K562 (cell line): Measurements from ENCODE around the gene RESF1. TPM values are rescaled to one million over a fixed set of nuclear protein-coding genes. Genes with fewer than 3 reads are reported as not detected.

Experiments
- ATAC-seq: fragments of 200-7000 bp; cut with Tn5 transposase; 3 replicates; pipeline ENCODE4 v1.9.1; 2020; ENCODE audit warnings: moderate library complexity
- BruUV-seq: library from RNA; stranded (reverse); fragments of 400-500 nt; replicated peaks from 2 replicates; lab custom pipeline; 2021; lab: Mats Ljungman, UMichigan
- CTCF ChIA-PET: fragments of 300-600 bp; formaldehyde crosslinking; extraction: SDS; loops from one replicate; lab custom pipeline; 2021; ENCODE audit warnings: low intra/inter-chr PET ratio; lab: Yijun Ruan, JAX
- POLR2A ChIA-PET: fragments of 300-600, 350-650 bp; sonication (Branson Sonifier 250); formaldehyde crosslinking; extraction: SDS; loops from one replicate; lab custom pipeline; 2021; ENCODE audit warnings: antibody characterized with exemption, inconsistent platforms; lab: Yijun Ruan, JAX
- DNase-seq, 4 experiments: peaks; one replicate each; pipeline versions ENCODE4 v3.0.0 to v3.0.0-alpha.2; 2011 to 2018; ENCODE audit warnings: low spot score in 3 of 4, mixed read lengths in 3 of 4; ENCODE audit errors: extremely low read depth in 1 of 4
- FAIRE-seq: peaks from 2 replicates; lab custom pipeline; 2011; peaks lifted over from hg19 to GRCh38; lab: Jason Lieb, UNC
- H2AFZ ChIP-seq: 2 replicates; pipeline ENCODE4 v1.6.0; 2011; ENCODE audit warnings: low read depth, low read length, control low read depth, inconsistent platforms
- H3K27ac ChIP-seq: fragments of 200-600 bp; 3 replicates; pipeline ENCODE4 v1.8.0; 2011; ENCODE audit warnings: low read depth, mild to moderate bottlenecking, control low read depth, inconsistent platforms, low read length, moderate library complexity, mixed read lengths; ENCODE audit errors: extremely low read depth
- H3K27me3 ChIP-seq, 2 experiments: fragments of 300-600 bp in 1 of 2; 2 replicates in 1 of 2; 3 replicates in 1 of 2; pipeline versions ENCODE4 v1.6.0 to v1.8.0; 2011; ENCODE audit warnings: inconsistent platforms in 2 of 2, low read length in 2 of 2, mild to moderate bottlenecking in 1 of 2, mixed read lengths in 1 of 2, moderate library complexity in 1 of 2; ENCODE audit not compliant: control insufficient read depth in 2 of 2, insufficient read depth in 2 of 2
- H3K36me3 ChIP-seq: fragments of 300-600 bp; 3 replicates; pipeline ENCODE4 v1.8.0; 2011; ENCODE audit warnings: mild to moderate bottlenecking, low read length, inconsistent platforms; ENCODE audit not compliant: control insufficient read depth, insufficient read depth
- H3K4me1 ChIP-seq, 2 experiments: fragments of 200-600 bp in 1 of 2; replicated peaks in 1 of 2; 2 replicates in 1 of 2; 3 replicates in 1 of 2; pipeline versions ENCODE4 v1.5.1 to v1.8.0; 2011; ENCODE audit warnings: inconsistent platforms in 2 of 2, low read length in 2 of 2, mild to moderate bottlenecking in 1 of 2, mixed read lengths in 1 of 2, moderate library complexity in 1 of 2; ENCODE audit not compliant: control insufficient read depth in 2 of 2, insufficient read depth in 2 of 2
- H3K4me2 ChIP-seq: 2 replicates; pipeline ENCODE4 v1.6.1; 2011; ENCODE audit warnings: low read length, control low read depth, inconsistent platforms, mixed read lengths; ENCODE audit not compliant: insufficient read depth
- H3K4me3 ChIP-seq: fragments of 200-600 bp; sonication (generic), shearing (Covaris generic); 2 replicates; pipeline ENCODE4 v1.5.1; 2016; ENCODE audit warnings: control low read depth, inconsistent platforms
- H3K79me2 ChIP-seq: fragments of 200-600 bp; 3 replicates; pipeline ENCODE4 v1.8.0; 2011; ENCODE audit warnings: low read length, inconsistent platforms; ENCODE audit not compliant: control insufficient read depth, insufficient read depth
- H3K9ac ChIP-seq, 2 experiments: 2 replicates each; pipeline versions ENCODE4 v1.6.0 to v1.6.1; 2011; ENCODE audit warnings: low read depth in 2 of 2, low read length in 2 of 2, control low read depth in 1 of 2, inconsistent platforms in 1 of 2, mild to moderate bottlenecking in 1 of 2, mixed read lengths in 1 of 2; ENCODE audit not compliant: insufficient read depth in 1 of 2
- H3K9me1 ChIP-seq: one replicate; pipeline ENCODE4 v1.6.0; 2011; ENCODE audit warnings: inconsistent platforms, mild to moderate bottlenecking, low read length, moderate library complexity; ENCODE audit not compliant: control insufficient read depth, insufficient read depth
- H3K9me3 ChIP-seq: replicated peaks from 2 replicates; pipeline ENCODE4 v1.5.1; 2011; ENCODE audit warnings: low read depth, low read length, inconsistent platforms; ENCODE audit not compliant: control insufficient read depth, insufficient read depth
- H4K20me1 ChIP-seq: replicated peaks from 2 replicates; pipeline ENCODE4 v1.6.1; 2011; ENCODE audit warnings: low read length, inconsistent platforms, mixed read lengths; ENCODE audit not compliant: control insufficient read depth, insufficient read depth
- BCOR ChIP-seq: fragments of 450-650 bp; IDR thresholded peaks from 2 replicates; pipeline ENCODE4 v1.6.1; 2016
- CHD2 ChIP-seq: IDR thresholded peaks from 2 replicates; pipeline ENCODE4 v1.6.1; 2011; ENCODE audit warnings: low read depth, low read length
- KDM1A ChIP-seq, 2 experiments: fragments of 450-650 bp; IDR thresholded peaks; 2 replicates each; pipeline ENCODE4 v1.6.1; 2016; ENCODE audit warnings: mild to moderate bottlenecking in 2 of 2
- MAZ ChIP-seq, 2 experiments: fragments of 450-650 bp in 1 of 2; sonication (generic) in 1 of 2; formaldehyde crosslinking; IDR thresholded peaks in 1 of 2; conservative IDR thresholded peaks in 1 of 2; 2 replicates each; pipeline versions ENCODE4 v1.4.0 to v1.5.0; 2020; ENCODE audit warnings: mild to moderate bottlenecking in 1 of 2, missing genetic modification reagents in 1 of 2
- PHF21A ChIP-seq: fragments of 450-650 bp; IDR thresholded peaks from 2 replicates; pipeline ENCODE4 v1.6.1; 2017; ENCODE audit warnings: low read depth, borderline replicate concordance
- RBM25 ChIP-seq: fragments of 200-400 bp; formaldehyde crosslinking; IDR thresholded peaks from 2 replicates; pipeline ENCODE4 v1.6.1; 2018; ENCODE audit warnings: low read length, low read depth, moderate library complexity; ENCODE audit not compliant: severe bottlenecking
- SP1 ChIP-seq: sonication (generic); formaldehyde crosslinking; IDR thresholded peaks from 2 replicates; pipeline ENCODE4 v1.8.1; 2022; ENCODE audit warnings: mild to moderate bottlenecking, missing genetic modification reagents
- TCF7L2 ChIP-seq: fragments of 150-350 bp; IDR thresholded peaks from 2 replicates; pipeline ENCODE4 v1.6.1; 2016; ENCODE audit warnings: low read depth, mild to moderate bottlenecking, low read length, moderate library complexity
- ZEB2 ChIP-seq: fragments of 450-650 bp; IDR thresholded peaks from 2 replicates; pipeline ENCODE4 v1.6.1; 2016
- ZNF146 ChIP-seq: IDR thresholded peaks from one replicate; pipeline ENCODE4 v1.6.1; 2018; ENCODE audit warnings: missing compliant biosample characterization; ENCODE audit not compliant: unreplicated experiment
- ZNF384 ChIP-seq: IDR thresholded peaks from 2 replicates; pipeline ENCODE4 v1.6.1; 2012; ENCODE audit warnings: low read depth, low read length, improper control_type of control experiment
- WGBS: fragments of 100-300 bp; shearing (Covaris generic); methylation state at CpG from one replicate; pipeline ENCODE4 v1.1.6; 2016; ENCODE audit warnings: low coverage, mixed read lengths; ENCODE audit not compliant: insufficient coverage; ENCODE audit errors: missing lambda C conversion rate; 5-methylcytosine and 5-hydroxymethylcytosine counted together
- in situ Hi-C: fragments of 300-500 bp; cut with MboI; formaldehyde crosslinking; loops from 4 replicates; pipeline ENCODE4 v1.15.0; 2018; ENCODE audit warnings: inconsistent platforms, mixed read lengths
- intact Hi-C: fragments of 100-400 bp; cut with micrococcal nuclease; formaldehyde crosslinking; loops from 2 replicates; pipeline ENCODE4 v1.14.2; 2022
- polyA plus RNA-seq, 8 experiments: library from polyadenylated mRNA; depleted of rRNA in 4 of 8; stranded (reverse) in 5 of 8; unstranded in 3 of 8; fragments of >200 nt; fragmentation: Nextera tagmentation in 2 of 8; fragmentation: Illumina TruSeq in 1 of 8; extraction: Ambion mirVana in 2 of 8; extraction: Trizol in 1 of 8; gene quantifications; 2 replicates each; pipeline versions ENCODE4 v1.2.1 to v1.2.3, GENCODE V29; 2011 to 2014; ENCODE audit warnings: inconsistent platforms in 1 of 8, missing spikeins in 1 of 8
- total RNA-seq, 7 experiments: library from RNA; depleted of rRNA in 6 of 7; stranded (reverse); fragments of >200 nt in 6 of 7; fragmentation: Illumina TruSeq in 2 of 7; extraction: Trizol in 2 of 7; gene quantifications; 2 replicates each; pipeline versions ENCODE4 v1.2.1 to v1.2.3, GENCODE V29; 2011 to 2021; ENCODE audit warnings: low replicate concordance in 1 of 7
- TF ChIP-seq, protein P1 (sequence below): sonication (generic); formaldehyde crosslinking; IDR thresholded peaks from 2 replicates; pipeline ENCODE4 v1.8.1; 2023; ENCODE audit warnings: missing genetic modification reagents, mild to moderate bottlenecking, borderline replicate concordance

Gene RESF1
- total and polyA plus RNA-seq, 9 of the 15 experiments (the other 6 are each of a cell fraction or from before 2014, with no cell fraction given): 21.5 to 121 (median 53.6) TPM

GRCh38 chr12:31962076-31962475 lies 2.9 kb downstream of the RESF1 start:
- TF ChIP-seq MAZ (CRISPR knock-in tag; conservative IDR thresholded peaks at IDR 0.05 in 1 of 2, IDR thresholded peaks at IDR 0.05 in 1 of 2): no peak
- TF ChIP-seq ZNF384: 0 out of 2 replicates have a peak, but pooled peaks have one; percentile 33
- no peaks in the 10 kb centered on the region for H4K20me1 ChIP-seq
- CTCF ChIA-PET: interaction anchor here (0.5 kb wide), 1 partner anchor 447 kb away, joined by 3 read pairs; no protein-coding TSS in a partner anchor

GRCh38 chr12:31964280-31964679 lies 5.1 kb downstream of the RESF1 start:
- H3K4me2 ChIP-seq: no peak overlapping the region
- no peak overlapping the region for H2AFZ ChIP-seq
- no peak overlapping the region for H3K9ac ChIP-seq
- in situ Hi-C loops (no loop called here), intact Hi-C loops (loop anchor here (10.0 kb wide), 1 partner anchor 309 kb away; the partner anchor contains the start of gene ETFBKMT)
- no peaks in the 10 kb centered on the region for H4K20me1 ChIP-seq
- H3K27ac ChIP-seq: no peak overlapping the region
- no TSS peak for BruUV-seq
- ATAC-seq: no peak
- no peaks in the 10 kb centered on the region for H3K9me1 ChIP-seq
- FAIRE-seq: no peak
- ChIA-PET POLR2A (no interaction called here), CTCF (no interaction called here)
- DNase-seq: no peak
- no peaks in the 10 kb centered on the region for H3K27me3 ChIP-seq
- H3K9me3 ChIP-seq: peaks cover 5% of the 10 kb centered on the region; the same call in 1 of the 2 replicates
- no peak overlapping the region for H3K4me3 ChIP-seq
- WGBS: 95% methylated on average over 3 of the region's 3 CpGs
- peaks cover 9 to 19% of the 10 kb centered on the region in 2 experiments; a peak in 4 of 5 replicates for H3K4me1 ChIP-seq
- H3K36me3 ChIP-seq: peaks cover 81% of the 10 kb centered on the region
- H3K79me2 ChIP-seq: peaks cover 96% of the 10 kb centered on the region
- no peak for TF ChIP-seq TCF7L2
- TF ChIP-seq, protein P1, sequence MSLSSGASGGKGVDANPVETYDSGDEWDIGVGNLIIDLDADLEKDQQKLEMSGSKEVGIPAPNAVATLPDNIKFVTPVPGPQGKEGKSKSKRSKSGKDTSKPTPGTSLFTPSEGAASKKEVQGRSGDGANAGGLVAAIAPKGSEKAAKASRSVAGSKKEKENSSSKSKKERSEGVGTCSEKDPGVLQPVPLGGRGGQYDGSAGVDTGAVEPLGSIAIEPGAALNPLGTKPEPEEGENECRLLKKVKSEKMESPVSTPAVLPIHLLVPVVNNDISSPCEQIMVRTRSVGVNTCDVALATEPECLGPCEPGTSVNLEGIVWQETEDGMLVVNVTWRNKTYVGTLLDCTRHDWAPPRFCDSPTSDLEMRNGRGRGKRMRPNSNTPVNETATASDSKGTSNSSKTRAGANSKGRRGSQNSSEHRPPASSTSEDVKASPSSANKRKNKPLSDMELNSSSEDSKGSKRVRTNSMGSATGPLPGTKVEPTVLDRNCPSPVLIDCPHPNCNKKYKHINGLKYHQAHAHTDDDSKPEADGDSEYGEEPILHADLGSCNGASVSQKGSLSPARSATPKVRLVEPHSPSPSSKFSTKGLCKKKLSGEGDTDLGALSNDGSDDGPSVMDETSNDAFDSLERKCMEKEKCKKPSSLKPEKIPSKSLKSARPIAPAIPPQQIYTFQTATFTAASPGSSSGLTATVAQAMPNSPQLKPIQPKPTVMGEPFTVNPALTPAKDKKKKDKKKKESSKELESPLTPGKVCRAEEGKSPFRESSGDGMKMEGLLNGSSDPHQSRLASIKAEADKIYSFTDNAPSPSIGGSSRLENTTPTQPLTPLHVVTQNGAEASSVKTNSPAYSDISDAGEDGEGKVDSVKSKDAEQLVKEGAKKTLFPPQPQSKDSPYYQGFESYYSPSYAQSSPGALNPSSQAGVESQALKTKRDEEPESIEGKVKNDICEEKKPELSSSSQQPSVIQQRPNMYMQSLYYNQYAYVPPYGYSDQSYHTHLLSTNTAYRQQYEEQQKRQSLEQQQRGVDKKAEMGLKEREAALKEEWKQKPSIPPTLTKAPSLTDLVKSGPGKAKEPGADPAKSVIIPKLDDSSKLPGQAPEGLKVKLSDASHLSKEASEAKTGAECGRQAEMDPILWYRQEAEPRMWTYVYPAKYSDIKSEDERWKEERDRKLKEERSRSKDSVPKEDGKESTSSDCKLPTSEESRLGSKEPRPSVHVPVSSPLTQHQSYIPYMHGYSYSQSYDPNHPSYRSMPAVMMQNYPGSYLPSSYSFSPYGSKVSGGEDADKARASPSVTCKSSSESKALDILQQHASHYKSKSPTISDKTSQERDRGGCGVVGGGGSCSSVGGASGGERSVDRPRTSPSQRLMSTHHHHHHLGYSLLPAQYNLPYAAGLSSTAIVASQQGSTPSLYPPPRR (CRISPR knock-in tag): no peak
- no peak for TF ChIP-seq ZEB2
- no peak for TF ChIP-seq CHD2
- no peak for TF ChIP-seq RBM25
- peak; percentile 87 for TF ChIP-seq ZNF146 (CRISPR knock-in tag)
- no peak for TF ChIP-seq PHF21A
- TF ChIP-seq KDM1A (IDR thresholded peaks at IDR 0.05): peak; percentile 8 to 45; a peak in 2 of 4 replicates
- TF ChIP-seq SP1 (CRISPR knock-in tag): no peak
- peak; percentile 73 for TF ChIP-seq BCOR

More at GRCh38 chr12:31962076-31962475, 2.9 kb downstream of the RESF1 start:
- Histone ChIP-seq H3K4me2 (no peak overlapping the region), H2AFZ (no peak overlapping the region), H3K36me3 (peaks cover 64% of the 10 kb centered on the region), H3K27ac (no peak overlapping the region), H3K9me3 (0 out of 2 replicates have a peak, but pooled peaks cover 10% of the 10 kb centered on the region), H3K9ac (peak overlapping the region in 1 of 2 experiments; percentile 1; a peak in 1 of 4 replicates), H3K27me3 (no peaks in the 10 kb centered on the region), H3K4me3 (no peak overlapping the region), H3K9me1 (no peaks in the 10 kb centered on the region), H3K79me2 (peaks cover 85% of the 10 kb centered on the region), H3K4me1 (peaks cover 17 to 23% of the 10 kb centered on the region in 2 experiments; a peak in 4 of 5 replicates)
- WGBS: 72% methylated on average over 4 of the region's 4 CpGs
- ATAC-seq (no peak), DNase-seq (no peak), FAIRE-seq (no peak)
- POLR2A ChIA-PET: interaction anchor here (1.3 kb wide), 1 partner anchor 90 kb away, joined by 4 read pairs; no protein-coding TSS in a partner anchor
- intact Hi-C loops (loop anchor here (10.0 kb wide), 1 partner anchor 307 kb away; the partner anchor contains the start of gene ETFBKMT), in situ Hi-C loops (no loop called here)
- no TSS peak for BruUV-seq
